ES-I3 (cell line): ENCODE data around the gene COL15A1.

ENCODE experiments used
- H3K36me3 ChIP-seq: 2 replicates; pipeline ENCODE4 v1.6.1; 2013; ENCODE audit warnings: mild to moderate bottlenecking, low read length, control low read depth, moderate library complexity; ENCODE audit not compliant: insufficient read depth
- H3K4me1 ChIP-seq: 2 replicates; pipeline ENCODE4 v1.6.1; 2013; ENCODE audit warnings: mild to moderate bottlenecking, control low read depth, low read length; ENCODE audit not compliant: insufficient read depth
- H3K9ac ChIP-seq: 2 replicates; pipeline ENCODE4 v1.6.1; 2013; ENCODE audit warnings: low read depth, mild to moderate bottlenecking, low read length, moderate library complexity
- H3K9me3 ChIP-seq: 2 replicates; pipeline ENCODE4 v1.6.1; 2013; ENCODE audit warnings: mild to moderate bottlenecking, low read length, moderate library complexity; ENCODE audit not compliant: control insufficient read depth, insufficient read depth

COL15A1 gene

DNA sequence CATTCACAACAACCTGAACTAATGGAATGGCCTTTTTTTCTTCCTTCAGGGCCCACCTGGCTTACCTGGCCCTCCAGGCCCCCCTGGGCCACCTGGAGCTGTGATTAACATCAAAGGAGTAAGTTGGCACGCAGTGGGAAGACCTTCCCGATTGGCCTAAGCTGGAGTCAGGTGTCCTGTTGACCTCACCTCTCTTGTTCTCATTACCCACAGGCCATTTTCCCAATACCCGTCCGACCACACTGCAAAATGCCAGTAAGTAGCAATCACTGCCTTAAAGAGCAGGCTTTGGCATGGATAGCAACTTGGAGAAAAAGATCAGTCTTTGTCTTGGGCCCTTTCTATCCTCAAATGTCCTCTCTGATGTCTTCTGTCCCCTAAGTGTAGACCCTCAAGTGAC lies 105.9 kb downstream of the COL15A1 start:
- Histone ChIP-seq H3K9ac (no peak overlapping the region), H3K36me3 (no peaks in the 10 kb centered on the region)

DNA sequence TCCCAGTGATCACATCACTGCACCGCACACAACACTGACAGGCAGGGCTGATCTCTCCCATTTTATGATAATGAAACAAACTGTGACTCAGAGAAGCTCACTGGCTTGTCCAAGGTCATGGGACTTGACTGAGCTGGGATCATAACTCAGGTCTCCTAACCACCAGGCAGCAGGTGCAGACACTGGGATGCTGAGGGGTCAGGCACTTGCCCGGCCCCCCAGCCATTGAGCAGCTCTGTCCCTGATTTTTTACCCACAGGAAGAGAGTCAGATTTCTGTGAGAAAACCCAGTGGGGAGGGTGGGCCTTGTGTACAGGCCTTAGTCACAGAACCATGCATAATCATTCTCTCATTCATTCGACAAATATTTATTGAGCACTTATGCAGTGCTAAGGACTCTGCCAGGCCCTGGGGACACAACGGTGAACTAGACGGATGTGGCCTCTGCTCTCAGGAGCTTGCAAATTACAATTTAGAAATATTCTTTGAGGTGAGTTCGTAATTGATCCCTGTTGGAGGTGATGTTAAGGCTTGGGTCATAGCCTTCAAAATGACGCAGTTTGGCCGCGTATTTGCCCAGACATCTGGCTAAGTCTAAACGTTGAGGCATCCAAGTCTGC lies 106.7 kb downstream of the COL15A1 start:
- Histone ChIP-seq H3K9me3 (no peaks in the 10 kb centered on the region), H3K36me3 (no peaks in the 10 kb centered on the region), H3K4me1 (no peaks in the 10 kb centered on the region), H3K9ac (no peak overlapping the region)

More for the DNA sequence above, 105.9 kb downstream of the COL15A1 start:
- Histone ChIP-seq H3K4me1 (no peaks in the 10 kb centered on the region), H3K9me3 (peaks cover 4% of the 10 kb centered on the region)

DNA sequence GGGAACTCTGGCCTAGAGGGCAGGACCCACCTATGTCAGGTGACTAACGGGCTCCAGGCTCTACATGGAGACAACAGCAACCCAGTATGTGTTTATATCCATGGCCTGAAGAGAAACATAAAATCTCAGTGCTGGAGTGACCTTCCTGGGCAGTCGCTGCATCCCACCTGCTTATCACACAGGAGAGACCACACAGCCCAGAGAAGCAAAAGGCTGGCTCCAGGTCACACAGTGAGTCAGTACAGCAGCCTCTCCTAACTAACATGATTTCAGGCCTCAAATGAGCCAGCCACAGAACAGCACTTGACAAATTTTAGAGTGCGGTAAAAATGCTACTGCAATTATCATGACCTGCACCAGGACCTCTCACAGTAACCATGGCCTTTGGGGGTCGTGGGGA lies 107.2 kb downstream of the COL15A1 start:
- H3K9me3 ChIP-seq = no peaks in the 10 kb centered on the region
- H3K9ac ChIP-seq = no peak overlapping the region
- no peaks in the 10 kb centered on the region for H3K4me1 ChIP-seq
- no peaks in the 10 kb centered on the region for H3K36me3 ChIP-seq

DNA sequence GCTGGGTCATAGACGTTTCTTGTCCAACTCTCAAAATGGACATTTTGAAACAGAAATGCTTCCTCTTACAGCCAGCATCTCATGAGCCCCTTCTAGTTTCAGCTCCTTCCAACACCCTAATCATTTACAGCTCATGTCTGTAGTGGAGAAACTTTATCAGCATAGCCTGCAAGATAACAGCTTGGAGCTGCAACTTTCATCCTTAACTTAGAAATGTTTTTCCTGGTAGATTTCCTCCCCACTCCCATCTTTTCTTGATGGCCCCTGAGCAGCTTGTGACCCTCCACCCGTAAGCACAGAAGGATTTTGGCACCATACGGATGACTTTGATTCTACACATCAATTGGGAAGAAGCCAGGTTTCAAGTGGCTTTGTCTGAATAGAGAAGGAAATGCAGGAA lies 107.7 kb downstream of the COL15A1 start:
- H3K4me1 ChIP-seq = no peaks in the 10 kb centered on the region
- H3K9me3 ChIP-seq = no peaks in the 10 kb centered on the region
- no peak overlapping the region for H3K9ac ChIP-seq
- no peaks in the 10 kb centered on the region for H3K36me3 ChIP-seq

DNA sequence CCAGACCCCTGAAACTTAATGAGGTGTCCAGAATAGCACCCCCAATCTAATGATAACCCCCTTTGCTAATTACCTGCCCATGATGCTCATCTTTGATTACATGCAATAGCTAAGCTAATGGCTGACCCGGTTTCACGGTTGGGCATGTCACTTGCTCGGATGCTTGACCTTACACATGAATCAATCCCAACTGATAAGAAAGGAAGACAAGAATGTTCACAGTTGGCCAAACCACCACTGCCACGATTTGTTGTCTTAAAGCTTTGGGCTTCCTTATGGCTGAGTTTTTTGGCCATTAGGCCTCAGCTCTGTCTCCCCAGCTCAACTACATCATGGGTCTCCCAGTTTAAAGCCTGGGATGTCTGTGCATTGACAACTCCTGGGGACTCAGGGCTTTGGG lies 108.1 kb downstream of the COL15A1 start:
- no peaks in the 10 kb centered on the region for H3K9me3 ChIP-seq
- no peak overlapping the region for H3K9ac ChIP-seq
- no peaks in the 10 kb centered on the region for H3K4me1 ChIP-seq
- no peaks in the 10 kb centered on the region for H3K36me3 ChIP-seq

DNA sequence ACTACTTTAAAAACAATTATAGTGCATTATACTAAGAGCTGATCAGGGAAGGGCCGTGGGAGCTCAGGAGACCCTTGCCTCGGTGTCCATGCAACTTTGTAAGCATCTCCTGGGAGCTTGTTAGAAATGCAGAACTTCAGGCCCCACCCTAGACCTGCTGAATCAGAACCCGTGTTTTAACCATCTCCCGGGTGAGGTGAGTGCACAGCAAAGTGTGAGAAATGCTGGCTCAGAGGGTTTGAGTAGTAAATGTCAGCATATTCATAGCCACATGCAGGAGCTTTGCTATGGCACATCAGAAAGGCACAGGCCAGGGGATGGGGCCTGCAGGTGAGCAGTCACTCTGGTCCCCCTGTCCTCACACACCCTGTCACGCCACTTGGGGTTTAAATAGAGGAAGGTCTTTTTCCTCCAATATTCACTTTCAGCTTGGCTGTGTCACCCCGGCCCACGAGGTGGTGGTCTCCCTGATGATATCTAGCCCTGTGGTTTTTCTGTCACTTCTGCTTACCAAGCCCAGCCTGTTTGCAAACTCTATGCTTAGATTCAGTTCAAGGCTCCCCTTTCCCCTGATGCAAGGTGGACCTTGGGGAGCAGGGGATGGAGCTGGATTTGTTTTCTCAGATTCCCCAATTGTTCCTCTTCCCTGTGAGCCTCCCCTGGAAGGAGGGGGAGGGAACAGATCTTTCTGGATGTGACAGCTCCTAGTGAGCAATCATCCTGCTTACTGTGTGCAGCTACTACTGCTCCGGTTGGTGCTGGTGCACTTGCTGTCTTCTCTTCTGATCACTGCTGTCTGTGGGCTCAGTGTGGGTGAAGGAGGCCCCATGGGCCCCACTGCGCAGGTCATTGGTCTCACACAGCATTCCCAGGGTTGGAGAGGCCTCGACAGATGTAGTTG lies 109.4 kb downstream of the COL15A1 start:
- Histone ChIP-seq H3K9me3 (no peaks in the 10 kb centered on the region), H3K4me1 (no peaks in the 10 kb centered on the region), H3K9ac (no peak overlapping the region), H3K36me3 (no peaks in the 10 kb centered on the region)

DNA sequence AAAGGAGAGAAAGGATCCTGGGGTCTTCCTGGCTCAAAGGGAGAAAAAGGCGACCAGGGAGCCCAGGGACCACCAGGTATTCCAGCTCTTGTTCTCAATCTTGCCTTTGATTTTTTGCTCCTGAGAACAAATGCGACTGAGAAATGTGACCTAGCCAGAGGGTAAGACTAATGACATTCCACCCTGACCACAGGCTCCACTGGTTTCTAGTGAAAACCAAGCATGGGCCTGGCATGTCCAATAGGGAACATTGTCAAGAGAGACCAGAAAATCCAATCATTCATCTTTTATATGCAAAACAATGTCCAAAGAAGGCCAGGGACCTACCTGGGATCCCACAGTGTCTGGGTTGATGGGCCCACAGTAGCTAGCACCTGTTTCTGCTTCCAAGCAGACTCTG lies 110.9 kb downstream of the COL15A1 start:
- no peaks in the 10 kb centered on the region for H3K9me3 ChIP-seq
- no peak overlapping the region for H3K9ac ChIP-seq
- H3K4me1 ChIP-seq = no peaks in the 10 kb centered on the region
- H3K36me3 ChIP-seq = no peaks in the 10 kb centered on the region

DNA sequence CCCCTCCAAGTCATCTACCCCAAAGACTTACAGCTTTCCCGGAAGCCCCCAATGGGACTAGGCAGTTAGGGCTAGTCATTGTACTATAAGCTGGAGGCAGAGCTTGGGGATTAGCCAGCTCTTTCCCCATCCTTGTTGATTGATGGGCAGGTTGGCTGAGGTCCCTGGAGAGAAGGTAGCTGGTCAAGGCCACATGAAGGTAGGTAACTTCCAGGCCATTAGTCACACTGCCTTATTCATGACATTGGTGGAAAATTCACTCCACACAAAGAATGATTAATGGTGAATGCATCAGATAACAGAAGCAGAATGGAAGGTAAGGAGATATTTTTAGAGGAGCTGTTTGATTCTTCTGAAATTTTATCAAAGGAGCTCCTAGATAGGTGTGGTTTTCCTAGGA lies 111.7 kb downstream of the COL15A1 start:
- H3K4me1 ChIP-seq = no peaks in the 10 kb centered on the region
- no peaks in the 10 kb centered on the region for H3K36me3 ChIP-seq
- H3K9me3 ChIP-seq = no peaks in the 10 kb centered on the region
- no peak overlapping the region for H3K9ac ChIP-seq

DNA sequence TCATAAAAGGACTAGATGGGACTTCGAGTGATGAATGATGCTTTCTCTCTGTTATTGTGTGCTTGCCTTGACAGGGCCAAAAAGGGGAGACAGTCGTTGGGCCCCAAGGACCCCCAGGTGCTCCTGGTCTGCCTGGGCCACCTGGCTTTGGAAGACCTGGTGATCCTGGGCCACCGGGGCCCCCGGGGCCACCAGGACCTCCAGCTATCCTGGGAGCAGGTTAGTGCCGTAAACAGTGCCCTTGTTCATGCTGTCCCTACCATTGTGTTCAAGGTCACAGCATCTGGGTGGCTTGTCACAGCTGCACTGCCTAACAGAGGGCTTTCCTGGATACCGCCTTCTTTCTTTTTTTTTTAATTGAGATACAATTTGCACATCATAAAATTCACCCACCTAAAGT lies 112.5 kb downstream of the COL15A1 start:
- no peaks in the 10 kb centered on the region for H3K9me3 ChIP-seq
- H3K36me3 ChIP-seq = no peaks in the 10 kb centered on the region
- H3K9ac ChIP-seq = no peak overlapping the region
- H3K4me1 ChIP-seq = no peaks in the 10 kb centered on the region

DNA sequence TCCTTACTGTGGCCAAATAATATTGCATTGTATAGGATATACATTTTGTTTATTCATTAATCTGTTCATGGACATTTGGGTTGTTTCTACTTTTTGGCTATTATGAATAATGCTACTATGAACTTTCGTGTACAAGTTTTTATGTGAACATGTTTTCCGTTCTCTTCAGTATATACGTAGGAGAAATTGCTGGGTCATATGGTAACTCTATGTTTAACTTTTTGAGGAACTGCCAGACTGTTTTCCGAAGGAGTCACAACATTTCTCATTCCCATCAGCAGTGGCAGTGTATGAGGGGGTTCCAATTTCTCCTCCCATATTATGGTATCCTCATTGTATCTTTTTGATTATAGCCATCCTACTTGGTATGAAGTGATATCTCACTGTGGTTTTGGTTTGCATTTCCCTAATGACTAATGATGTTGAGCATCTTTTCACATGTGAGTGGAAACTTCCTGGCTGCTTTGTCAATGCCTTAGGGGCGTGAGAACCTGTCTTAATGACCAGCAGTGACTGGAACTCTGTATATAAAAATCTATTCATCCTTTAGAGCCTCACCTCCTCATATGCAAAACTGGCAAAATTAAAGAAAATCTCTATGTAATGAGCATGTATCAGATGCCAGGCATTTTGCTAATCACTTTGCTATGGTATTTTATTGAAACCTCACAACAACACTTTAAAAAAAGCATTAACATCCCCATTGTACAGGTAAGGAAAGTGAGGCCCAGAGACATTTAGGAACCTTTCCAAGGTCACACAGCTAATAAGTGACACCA lies 113.4 kb downstream of the COL15A1 start:
- no peaks in the 10 kb centered on the region for H3K4me1 ChIP-seq
- no peaks in the 10 kb centered on the region for H3K36me3 ChIP-seq
- no peak overlapping the region for H3K9ac ChIP-seq
- H3K9me3 ChIP-seq = no peaks in the 10 kb centered on the region

DNA sequence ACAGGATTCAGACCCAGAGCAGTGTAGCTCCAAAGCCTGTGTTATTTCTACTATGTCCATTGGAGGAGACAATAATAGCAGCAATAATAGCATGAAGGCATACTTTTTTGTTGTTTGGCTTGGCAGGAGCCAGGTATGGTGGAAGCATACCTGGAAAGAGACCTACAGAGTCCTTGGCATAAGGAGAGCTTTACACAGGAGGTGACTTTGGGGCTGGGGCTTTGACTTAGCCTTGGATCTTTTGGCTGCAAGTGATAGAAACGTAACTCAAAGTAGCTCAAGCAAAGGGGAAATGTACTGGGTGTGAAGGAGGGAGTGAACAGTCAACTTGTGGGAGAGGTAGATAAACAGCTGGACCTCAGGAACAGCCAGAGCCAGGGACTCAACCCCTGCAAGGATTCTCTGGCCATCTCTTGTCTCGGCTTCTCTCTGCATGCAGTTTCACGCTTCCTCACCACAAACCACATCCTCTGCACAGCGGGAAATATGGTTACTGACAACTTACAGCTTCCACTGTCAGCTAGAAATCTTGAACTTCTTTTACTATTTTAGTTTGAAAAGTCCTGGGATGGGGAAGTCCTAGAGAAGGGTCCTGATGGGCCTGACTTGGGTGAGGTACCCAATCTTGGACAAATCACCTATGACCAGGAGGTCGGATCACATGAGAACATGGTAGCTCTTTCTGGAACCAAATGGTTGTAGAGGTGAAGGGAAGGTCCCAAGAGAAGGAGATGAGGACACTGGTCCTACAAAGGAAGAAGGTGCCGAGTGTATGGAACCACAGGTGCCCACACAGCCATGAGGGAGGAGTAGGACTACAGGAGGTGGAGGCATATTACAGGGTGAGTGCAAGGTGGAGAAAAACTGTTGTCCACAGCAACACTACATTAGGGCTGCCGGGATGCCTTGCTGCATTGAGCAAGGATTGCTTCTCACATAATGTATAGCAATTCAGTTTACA lies 114.2 kb downstream of the COL15A1 start:
- Histone ChIP-seq H3K36me3 (no peaks in the 10 kb centered on the region), H3K9me3 (no peaks in the 10 kb centered on the region), H3K4me1 (no peaks in the 10 kb centered on the region), H3K9ac (no peak overlapping the region)

DNA sequence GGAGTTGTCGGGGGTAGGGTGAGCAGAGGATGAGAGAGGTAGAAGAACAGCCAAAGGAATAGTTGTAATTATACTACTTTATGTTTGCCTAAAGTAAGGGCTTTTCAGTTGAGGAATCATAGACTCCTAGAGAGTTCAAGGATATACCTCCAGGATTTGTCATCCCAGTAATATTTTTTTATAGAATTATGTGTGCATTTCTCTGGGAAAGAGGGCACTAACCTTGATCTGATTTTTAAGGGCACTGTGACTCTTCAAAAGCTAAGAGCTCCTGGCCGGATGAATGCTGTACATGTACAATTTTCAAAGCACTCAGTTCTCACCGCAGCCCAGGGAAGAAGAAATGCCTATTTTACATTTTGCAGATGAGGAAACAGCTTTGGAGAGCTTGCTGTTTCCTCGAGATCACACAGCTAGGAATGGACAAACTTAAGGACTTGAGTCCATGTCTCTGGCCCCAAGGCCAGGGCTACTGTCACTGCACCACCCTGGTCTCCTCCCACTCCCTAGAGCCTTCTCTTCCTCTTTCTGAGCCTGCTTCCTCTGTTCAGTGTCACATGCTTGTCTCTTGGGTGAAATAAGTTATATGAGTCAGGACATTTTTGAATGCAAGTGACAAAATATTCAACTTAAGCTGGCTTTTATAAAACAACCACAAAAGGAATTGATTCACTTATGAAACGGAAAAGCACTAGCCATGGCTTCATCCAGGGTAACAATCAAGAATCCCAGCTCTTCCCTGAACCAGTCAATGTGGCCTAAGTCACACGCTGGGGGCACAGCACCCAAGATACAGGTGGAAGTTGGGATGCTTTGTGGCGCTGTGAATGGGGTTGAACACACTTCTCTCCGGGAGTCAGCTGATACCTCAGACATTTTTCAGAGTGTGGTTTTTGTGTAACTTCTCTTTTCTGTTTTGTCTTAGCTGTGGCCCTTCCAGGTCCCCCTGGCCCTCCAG lies 115.5 kb downstream of the COL15A1 start:
- no peaks in the 10 kb centered on the region for H3K9me3 ChIP-seq
- no peak overlapping the region for H3K9ac ChIP-seq
- no peaks in the 10 kb centered on the region for H3K4me1 ChIP-seq
- no peaks in the 10 kb centered on the region for H3K36me3 ChIP-seq

DNA sequence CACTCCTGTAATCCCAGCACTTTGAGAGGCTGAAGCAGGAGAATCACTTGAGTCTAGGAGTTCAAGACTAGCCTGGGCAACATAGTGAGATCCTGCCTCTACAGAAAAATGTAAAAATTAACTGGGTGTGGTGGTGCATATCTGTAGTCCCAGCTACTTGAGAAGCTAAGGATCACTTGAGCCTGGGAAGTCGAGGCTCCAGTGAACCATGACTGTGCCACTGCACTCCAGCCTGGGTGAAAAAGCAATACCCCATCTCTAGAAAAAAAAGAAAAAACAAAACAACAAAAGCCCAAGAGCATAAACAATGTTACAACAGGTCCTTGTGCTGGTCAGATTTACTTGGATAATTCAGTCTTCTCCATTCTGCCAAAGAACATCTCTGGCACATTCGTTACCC lies 116.9 kb downstream of the COL15A1 start:
- H3K9me3 ChIP-seq = no peaks in the 10 kb centered on the region
- H3K9ac ChIP-seq = no peak overlapping the region
- H3K4me1 ChIP-seq = no peaks in the 10 kb centered on the region
- H3K36me3 ChIP-seq = no peaks in the 10 kb centered on the region
